H9 (cell line): Measurements from ENCODE around the gene THSD4. TPM values are rescaled to one million over a fixed set of nuclear protein-coding genes. Genes with fewer than 3 reads are reported as not detected.

Source experiments
- DNase-seq: peaks from one replicate; pipeline ENCODE4 v3.0.0-alpha.2; 2017
- H2AFZ ChIP-seq: one replicate; pipeline ENCODE4 v1.6.1; 2013; ENCODE audit warnings: mild to moderate bottlenecking, low read length, control low read depth, moderate library complexity
- H2AK5ac ChIP-seq: 2 replicates; pipeline ENCODE4 v1.6.1; 2013; ENCODE audit warnings: low read length, control low read depth, mixed read lengths; ENCODE audit not compliant: insufficient read length
- H2BK120ac ChIP-seq: one replicate; pipeline ENCODE4 v1.6.1; 2013; ENCODE audit warnings: low read depth, mild to moderate bottlenecking, low read length, control low read depth, inconsistent platforms; ENCODE audit not compliant: poor library complexity, severe bottlenecking
- H2BK12ac ChIP-seq: 2 replicates; pipeline ENCODE4 v1.6.1; 2013; ENCODE audit warnings: low read length, control low read depth, mixed read lengths, low read depth; ENCODE audit not compliant: insufficient read length
- H2BK15ac ChIP-seq: 2 replicates; pipeline ENCODE4 v1.6.1; 2013; ENCODE audit warnings: low read depth, low read length, control low read depth
- H2BK20ac ChIP-seq: one replicate; pipeline ENCODE4 v1.6.1; 2013; ENCODE audit warnings: low read depth, mild to moderate bottlenecking, low read length, control low read depth, inconsistent platforms; ENCODE audit not compliant: poor library complexity, severe bottlenecking
- H2BK5ac ChIP-seq: 2 replicates; pipeline ENCODE4 v1.6.1; 2013; ENCODE audit warnings: low read length, control low read depth, mixed read lengths; ENCODE audit not compliant: insufficient read length
- H3K14ac ChIP-seq: 2 replicates; pipeline ENCODE4 v1.6.1; 2013; ENCODE audit warnings: low read length, control low read depth; ENCODE audit not compliant: insufficient read depth
- H3K18ac ChIP-seq: 2 replicates; pipeline ENCODE4 v1.6.1; 2013; ENCODE audit warnings: low read depth, mild to moderate bottlenecking, mixed read lengths, low read length, control low read depth; ENCODE audit not compliant: insufficient read length
- H3K23ac ChIP-seq: 2 replicates; pipeline ENCODE4 v1.6.1; 2013; ENCODE audit warnings: low read length, control low read depth, mixed read lengths, low read depth; ENCODE audit not compliant: insufficient read length
- H3K23me2 ChIP-seq: 2 replicates; pipeline ENCODE4 v1.6.1; 2013; ENCODE audit warnings: low read depth, mild to moderate bottlenecking, mixed read lengths, low read length, control low read depth; ENCODE audit not compliant: insufficient read length, poor library complexity, severe bottlenecking
- H3K27ac ChIP-seq: 2 replicates; pipeline ENCODE4 v1.5.1; 2013; ENCODE audit warnings: low read length, control low read depth, mixed read lengths, low read depth; ENCODE audit not compliant: insufficient read length
- H3K27me3 ChIP-seq: 2 replicates; pipeline ENCODE4 v1.6.1; 2013; ENCODE audit warnings: low read length, control low read depth, inconsistent platforms; ENCODE audit not compliant: insufficient read depth
- H3K4ac ChIP-seq: 2 replicates; pipeline ENCODE4 v1.6.1; 2013; ENCODE audit warnings: low read depth, mild to moderate bottlenecking, control low read depth, inconsistent platforms, low read length, moderate library complexity
- H3K4me1 ChIP-seq: 2 replicates; pipeline ENCODE4 v1.6.1; 2013; ENCODE audit warnings: low read length, control low read depth, inconsistent platforms; ENCODE audit not compliant: insufficient read depth
- H3K4me2 ChIP-seq: 2 replicates; pipeline ENCODE4 v1.6.1; 2013; ENCODE audit warnings: low read length, control low read depth, mixed read lengths; ENCODE audit not compliant: insufficient read length, insufficient read depth
- H3K56ac ChIP-seq: 2 replicates; pipeline ENCODE4 v1.6.1; 2013; ENCODE audit warnings: low read depth, mild to moderate bottlenecking, mixed read lengths, low read length, control low read depth; ENCODE audit not compliant: insufficient read length
- H3K79me1 ChIP-seq: 2 replicates; pipeline ENCODE4 v1.6.1; 2013; ENCODE audit warnings: low read depth, mild to moderate bottlenecking, moderate library complexity, low read length, control low read depth, inconsistent platforms; ENCODE audit not compliant: insufficient read depth, poor library complexity, severe bottlenecking
- H3K79me2 ChIP-seq: 2 replicates; pipeline ENCODE4 v1.6.1; 2013; ENCODE audit warnings: low read length, control low read depth, inconsistent platforms; ENCODE audit not compliant: insufficient read depth
- H3K9ac ChIP-seq: 2 replicates; pipeline ENCODE4 v1.6.1; 2013; ENCODE audit warnings: low read length, control low read depth, mixed read lengths; ENCODE audit not compliant: insufficient read length; ENCODE audit errors: extremely low read depth
- H3K9me3 ChIP-seq: one replicate; pipeline ENCODE4 v1.6.1; 2013; ENCODE audit warnings: low read depth, low read length, inconsistent platforms; ENCODE audit not compliant: control insufficient read depth
- H3T11ph ChIP-seq: one replicate; pipeline ENCODE4 v1.6.1; 2013; ENCODE audit warnings: mild to moderate bottlenecking, low read length, control low read depth, inconsistent platforms
- H4K20me1 ChIP-seq: one replicate; pipeline ENCODE4 v1.6.1; 2013; ENCODE audit not compliant: control insufficient read depth, insufficient read length, insufficient read depth
- H4K5ac ChIP-seq: 2 replicates; pipeline ENCODE4 v1.6.1; 2013; ENCODE audit warnings: low read depth, mild to moderate bottlenecking, mixed read lengths, low read length, control low read depth; ENCODE audit not compliant: insufficient read length
- H4K8ac ChIP-seq: replicated peaks from 2 replicates; pipeline ENCODE4 v1.6.1; 2013; ENCODE audit warnings: low read length, control low read depth, mixed read lengths, low read depth; ENCODE audit not compliant: insufficient read length
- H4K91ac ChIP-seq: 2 replicates; pipeline ENCODE4 v1.6.1; 2013; ENCODE audit warnings: low read depth, mild to moderate bottlenecking, moderate library complexity, mixed read lengths, low read length, control low read depth; ENCODE audit not compliant: insufficient read length
- H3K27ac Mint-ChIP-seq, 3 experiments: 2 replicates in 2 of 3; 3 replicates in 1 of 3; pipeline ENCODE4 v1.8.0; 2020 to 2021; ENCODE audit warnings: mixed read lengths in 3 of 3, mild to moderate bottlenecking in 1 of 3, moderate library complexity in 1 of 3
- H3K27me3 Mint-ChIP-seq: 2 replicates; pipeline ENCODE4 v1.8.0; 2021; ENCODE audit warnings: low read depth, mild to moderate bottlenecking, moderate library complexity, mixed read lengths
- H3K36me3 Mint-ChIP-seq, 3 experiments: 2 replicates in 2 of 3; 3 replicates in 1 of 3; pipeline ENCODE4 v1.8.0; 2020 to 2021; ENCODE audit warnings: low read depth in 3 of 3, mixed read lengths in 3 of 3; ENCODE audit not compliant: insufficient read depth in 1 of 3
- H3K4me1 Mint-ChIP-seq, 2 experiments: 2 replicates each; pipeline ENCODE4 v1.8.0; 2020; ENCODE audit warnings: mixed read lengths in 2 of 2
- H3K4me3 Mint-ChIP-seq, 2 experiments: 2 replicates in 1 of 2; 3 replicates in 1 of 2; pipeline ENCODE4 v1.8.0; 2020 to 2021; ENCODE audit warnings: mild to moderate bottlenecking in 2 of 2, mixed read lengths in 2 of 2, moderate library complexity in 1 of 2
- H3K9me3 Mint-ChIP-seq, 2 experiments: 2 replicates in 1 of 2; 3 replicates in 1 of 2; pipeline ENCODE4 v1.8.0; 2020; ENCODE audit warnings: mild to moderate bottlenecking in 2 of 2, mixed read lengths in 2 of 2, moderate library complexity in 1 of 2
- WGBS: extraction: QIAGEN DNeasy Blood & Tissue Kit; methylation state at CpG from one replicate; pipeline ENCODE4 v1.1.7; 2013; ENCODE audit warnings: missing lambda C conversion rate, low lambda C conversion rate, mixed read lengths; ENCODE audit not compliant: insufficient read length; ENCODE audit errors: extremely low coverage; 5-methylcytosine and 5-hydroxymethylcytosine counted together
- total RNA-seq: library from RNA; stranded (reverse); gene quantifications from 2 replicates; pipeline ENCODE4 v1.2.1, GENCODE V29; 2021
- TF ChIP-seq, protein P1 (sequence below): fragments of 200-600 bp; sonication (generic); conservative IDR thresholded peaks from 3 replicates; pipeline ENCODE4 v1.8.0; 2021; ENCODE audit warnings: antibody characterized with exemption, mild to moderate bottlenecking

Gene THSD4
- total RNA-seq, 1 experiment from 2014 or later: 5.5 TPM

DNA sequence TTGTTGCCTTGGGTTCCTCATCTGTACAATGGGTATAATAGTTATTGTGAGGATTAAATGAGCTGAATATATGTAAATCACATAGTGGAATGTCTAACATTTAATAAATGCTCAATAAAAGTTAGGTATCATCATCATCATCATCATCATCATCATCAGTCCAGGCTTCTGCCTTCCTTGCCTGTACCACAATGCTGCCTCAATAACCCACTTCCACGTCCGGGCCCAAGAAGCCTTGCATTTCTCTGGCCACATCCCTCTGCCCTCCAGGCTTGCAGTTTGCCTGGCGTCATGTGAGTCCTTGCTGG, 137.4 kb downstream of the THSD4 start:
- Histone ChIP-seq H4K20me1 (no peaks in the 10 kb centered on the region), H3K4ac (no peak overlapping the region), H3K56ac (no peak overlapping the region), H2AFZ (no peak overlapping the region), H3K27me3 (no peaks in the 10 kb centered on the region), H4K91ac (no peak overlapping the region), H2AK5ac (no peak overlapping the region), H2BK12ac (no peak overlapping the region), H2BK20ac (no peak overlapping the region), H2BK15ac (no peak overlapping the region), H2BK120ac (no peak overlapping the region), H3K79me1 (no peaks in the 10 kb centered on the region), H2BK5ac (no peak overlapping the region), H4K8ac (no peak overlapping the region), H3T11ph (no peak overlapping the region), H3K79me2 (no peaks in the 10 kb centered on the region), H3K18ac (no peak overlapping the region), H3K23me2 (no peaks in the 10 kb centered on the region), H3K9ac (no peak overlapping the region), H4K5ac (no peak overlapping the region), H3K9me3 (no peaks in the 10 kb centered on the region), H3K27ac (no peak overlapping the region), H3K4me1 (no peaks in the 10 kb centered on the region), H3K14ac (no peak overlapping the region), H3K4me2 (no peak overlapping the region), H3K23ac (no peak overlapping the region)
- TF ChIP-seq, protein P1, sequence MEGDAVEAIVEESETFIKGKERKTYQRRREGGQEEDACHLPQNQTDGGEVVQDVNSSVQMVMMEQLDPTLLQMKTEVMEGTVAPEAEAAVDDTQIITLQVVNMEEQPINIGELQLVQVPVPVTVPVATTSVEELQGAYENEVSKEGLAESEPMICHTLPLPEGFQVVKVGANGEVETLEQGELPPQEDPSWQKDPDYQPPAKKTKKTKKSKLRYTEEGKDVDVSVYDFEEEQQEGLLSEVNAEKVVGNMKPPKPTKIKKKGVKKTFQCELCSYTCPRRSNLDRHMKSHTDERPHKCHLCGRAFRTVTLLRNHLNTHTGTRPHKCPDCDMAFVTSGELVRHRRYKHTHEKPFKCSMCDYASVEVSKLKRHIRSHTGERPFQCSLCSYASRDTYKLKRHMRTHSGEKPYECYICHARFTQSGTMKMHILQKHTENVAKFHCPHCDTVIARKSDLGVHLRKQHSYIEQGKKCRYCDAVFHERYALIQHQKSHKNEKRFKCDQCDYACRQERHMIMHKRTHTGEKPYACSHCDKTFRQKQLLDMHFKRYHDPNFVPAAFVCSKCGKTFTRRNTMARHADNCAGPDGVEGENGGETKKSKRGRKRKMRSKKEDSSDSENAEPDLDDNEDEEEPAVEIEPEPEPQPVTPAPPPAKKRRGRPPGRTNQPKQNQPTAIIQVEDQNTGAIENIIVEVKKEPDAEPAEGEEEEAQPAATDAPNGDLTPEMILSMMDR: no peak
- no peak for DNase-seq
- Mint-ChIP-seq H3K27me3 (no peaks in the 10 kb centered on the region), H3K27ac (no peak overlapping the region; a peak in 1 of 7 replicates), H3K36me3 (peaks cover 0 to 3% (median 0%) of the 10 kb centered on the region in 3 experiments; a peak in 1 of 7 replicates), H3K4me3 (no peak overlapping the region), H3K4me1 (no peaks in the 10 kb centered on the region), H3K9me3 (no peaks in the 10 kb centered on the region)
- WGBS: no CpG with 5 or more reads among the region's 3 CpGs
